H1 (cell line): ENCODE measurements around the gene DES. TPM values are rescaled to one million over a fixed set of nuclear protein-coding genes. Genes with fewer than 3 reads are reported as not detected.

Experiments
- CTCF ChIA-PET: fragments of 300-600 bp; sonication (Branson Sonifier 250); formaldehyde crosslinking; loops from one replicate; lab custom pipeline; 2021; ENCODE audit not compliant: partially characterized antibody; lab: Charles Lee
- POLR2A ChIA-PET: fragments of 300-600 bp; sonication (Branson Sonifier 250); formaldehyde crosslinking; loops from one replicate; lab custom pipeline; 2021; ENCODE audit warnings: inconsistent platforms; ENCODE audit not compliant: partially characterized antibody; lab: Charles Lee
- DNase-seq, 2 experiments: peaks; one replicate each; pipeline versions ENCODE4 v3.0.0 to v3.0.0-alpha.2; 2010 to 2022; ENCODE audit warnings: low spot score in 2 of 2, low read depth in 1 of 2, mixed read lengths in 1 of 2
- FAIRE-seq: peaks from 2 replicates; lab custom pipeline; 2011; peaks lifted over from hg19 to GRCh38; lab: Jason Lieb, UNC
- H2AFZ ChIP-seq: 2 replicates; pipeline ENCODE4 v1.8.1; 2012; ENCODE audit warnings: low read length, inconsistent platforms
- H2AK5ac ChIP-seq: 2 replicates; pipeline ENCODE4 v1.6.1; 2013; ENCODE audit warnings: low read depth, low read length
- H2BK120ac ChIP-seq: replicated peaks from 2 replicates; pipeline ENCODE3; 2013; ENCODE audit warnings: low read depth, low read length, inconsistent platforms
- H2BK12ac ChIP-seq: 2 replicates; pipeline ENCODE4 v1.6.1; 2013; ENCODE audit warnings: low read depth, low read length
- H2BK15ac ChIP-seq: 2 replicates; pipeline ENCODE4 v1.6.1; 2013; ENCODE audit warnings: low read length
- H2BK20ac ChIP-seq: 2 replicates; pipeline ENCODE4 v1.6.1; 2013; ENCODE audit warnings: low read length
- H2BK5ac ChIP-seq: 2 replicates; pipeline ENCODE4 v1.6.1; 2013; ENCODE audit warnings: low read depth, low read length
- H3K14ac ChIP-seq: 2 replicates; pipeline ENCODE4 v1.6.1; 2013; ENCODE audit warnings: inconsistent platforms; ENCODE audit not compliant: insufficient read length
- H3K18ac ChIP-seq: 2 replicates; pipeline ENCODE4 v1.6.1; 2013; ENCODE audit warnings: low read length; ENCODE audit errors: extremely low read depth
- H3K23ac ChIP-seq: 2 replicates; pipeline ENCODE4 v1.6.1; 2013; ENCODE audit warnings: inconsistent platforms; ENCODE audit not compliant: insufficient read length
- H3K23me2 ChIP-seq: 2 replicates; pipeline ENCODE4 v1.6.1; 2013; ENCODE audit warnings: low read depth, low read length
- H3K27ac ChIP-seq: 2 replicates; pipeline ENCODE4 v1.6.1; 2011; ENCODE audit warnings: low read depth, low read length, inconsistent platforms
- H3K27me3 ChIP-seq, 4 experiments: replicated peaks in 1 of 4; 1 replicate in 1 of 4; 2 replicates in 3 of 4; pipeline versions ENCODE4 v1.6.1 to v1.8.1; 2011 to 2013; ENCODE audit warnings: low read length in 3 of 4, mild to moderate bottlenecking in 3 of 4, inconsistent platforms in 2 of 4, mixed read lengths in 2 of 4, moderate library complexity in 1 of 4; ENCODE audit not compliant: control insufficient read depth in 3 of 4, insufficient read depth in 3 of 4; ENCODE audit errors: extremely low read depth in 1 of 4
- H3K36me3 ChIP-seq, 4 experiments: 2 replicates each; pipeline versions ENCODE4 v1.6.1 to v1.8.1; 2011 to 2013; ENCODE audit warnings: mild to moderate bottlenecking in 4 of 4, low read length in 3 of 4, moderate library complexity in 2 of 4, control low read depth in 1 of 4, inconsistent platforms in 1 of 4; ENCODE audit not compliant: insufficient read depth in 4 of 4, control insufficient read depth in 2 of 4
- H3K4ac ChIP-seq: replicated peaks from 2 replicates; pipeline ENCODE3; 2013; ENCODE audit warnings: low read length, low read depth, mixed read lengths, inconsistent platforms; ENCODE audit not compliant: insufficient read length
- H3K4me1 ChIP-seq, 4 experiments: replicated peaks in 1 of 4; 1 replicate in 1 of 4; 2 replicates in 3 of 4; pipeline versions ENCODE4 v1.6.1 to v1.8.1; 2011 to 2013; ENCODE audit warnings: low read length in 3 of 4, inconsistent platforms in 2 of 4, mixed read lengths in 1 of 4; ENCODE audit not compliant: insufficient read depth in 4 of 4, control insufficient read depth in 3 of 4
- H3K4me2 ChIP-seq, 2 experiments: 2 replicates each; pipeline versions ENCODE4 v1.6.1 to v1.8.1; 2011 to 2013; ENCODE audit warnings: low read depth in 2 of 2, low read length in 2 of 2, control low read depth in 1 of 2, inconsistent platforms in 1 of 2, mild to moderate bottlenecking in 1 of 2; ENCODE audit not compliant: insufficient read depth in 1 of 2
- H3K4me3 ChIP-seq, 4 experiments: fragments of 200-600, 300-600 bp in 1 of 4; sonication (generic), shearing (Covaris generic), sonication (Bioruptor Twin) in 1 of 4; 2 replicates each; pipeline versions ENCODE4 v1.5.1 to v1.8.1; 2011 to 2016; ENCODE audit warnings: low read length in 4 of 4, low read depth in 3 of 4, control low read depth in 2 of 4, inconsistent platforms in 2 of 4, mild to moderate bottlenecking in 2 of 4, mixed read lengths in 1 of 4, moderate library complexity in 1 of 4; ENCODE audit not compliant: insufficient read depth in 2 of 4; ENCODE audit errors: extremely low read depth in 1 of 4
- H3K56ac ChIP-seq: replicated peaks from 2 replicates; pipeline ENCODE3; 2013; ENCODE audit warnings: low read depth, mild to moderate bottlenecking, mixed read lengths, low read length, inconsistent platforms; ENCODE audit not compliant: insufficient read length
- H3K79me1 ChIP-seq: 2 replicates; pipeline ENCODE4 v1.6.1; 2013; ENCODE audit warnings: low read depth, low read length, control low read depth
- H3K79me2 ChIP-seq, 2 experiments: 2 replicates each; pipeline versions ENCODE4 v1.6.1 to v1.8.1; 2012 to 2013; ENCODE audit warnings: low read length in 2 of 2, mild to moderate bottlenecking in 2 of 2, inconsistent platforms in 1 of 2; ENCODE audit not compliant: insufficient read depth in 2 of 2, control insufficient read depth in 1 of 2
- H3K9ac ChIP-seq, 4 experiments: replicated peaks in 1 of 4; 1 replicate in 1 of 4; 2 replicates in 3 of 4; pipeline versions ENCODE4 v1.6.1 to v1.8.1; 2011 to 2013; ENCODE audit warnings: low read depth in 3 of 4, low read length in 3 of 4, control low read depth in 2 of 4, mild to moderate bottlenecking in 2 of 4, moderate library complexity in 2 of 4, inconsistent platforms in 1 of 4; ENCODE audit errors: extremely low read depth in 1 of 4
- H3K9me3 ChIP-seq, 2 experiments: 2 replicates each; pipeline versions ENCODE4 v1.6.1 to v1.8.1; 2012 to 2013; ENCODE audit warnings: mild to moderate bottlenecking in 2 of 2, moderate library complexity in 2 of 2, control low read depth in 1 of 2, inconsistent platforms in 1 of 2, low read depth in 1 of 2, low read length in 1 of 2, mixed read lengths in 1 of 2; ENCODE audit not compliant: insufficient read depth in 2 of 2
- H4K20me1 ChIP-seq, 2 experiments: replicated peaks in 1 of 2; 2 replicates each; pipeline versions ENCODE3 to v1.8.1; 2011 to 2013; ENCODE audit warnings: inconsistent platforms in 2 of 2, low read length in 2 of 2, mild to moderate bottlenecking in 1 of 2; ENCODE audit not compliant: insufficient read depth in 2 of 2, control insufficient read depth in 1 of 2
- H4K5ac ChIP-seq: 2 replicates; pipeline ENCODE4 v1.6.1; 2013; ENCODE audit warnings: low read length, low read depth, mixed read lengths, inconsistent platforms; ENCODE audit not compliant: insufficient read length
- H4K8ac ChIP-seq: 2 replicates; pipeline ENCODE4 v1.8.0; 2013; ENCODE audit warnings: mild to moderate bottlenecking, moderate library complexity, low read length, inconsistent platforms; ENCODE audit not compliant: insufficient read depth; ENCODE audit errors: extremely low read depth
- H4K91ac ChIP-seq: replicated peaks from 2 replicates; pipeline ENCODE3; 2013; ENCODE audit warnings: low read length, mixed read lengths, inconsistent platforms; ENCODE audit not compliant: insufficient read length
- ASH2L ChIP-seq: fragments of 200-600, 300-600 bp; sonication (generic); IDR thresholded peaks from one replicate; pipeline ENCODE4 v1.7.1; 2017; ENCODE audit warnings: low read length
- GTF2F1 ChIP-seq: IDR thresholded peaks from 2 replicates; pipeline ENCODE4 v1.6.1; 2012; ENCODE audit warnings: low read depth, low read length, improper control_type of control experiment, borderline replicate concordance
- KDM1A ChIP-seq: fragments of 200-600, 300-600 bp; sonication (generic); IDR thresholded peaks from 2 replicates; pipeline ENCODE4 v1.7.1; 2016; ENCODE audit warnings: mild to moderate bottlenecking, low read length, borderline replicate concordance
- MAFK ChIP-seq: IDR thresholded peaks from 2 replicates; pipeline ENCODE4 v1.6.1; 2012; ENCODE audit warnings: low read depth, mild to moderate bottlenecking, improper control_type of control experiment, low read length
- POU5F1 ChIP-seq: IDR thresholded peaks from 2 replicates; pipeline ENCODE4 v1.6.1; 2011; ENCODE audit warnings: low read depth, mild to moderate bottlenecking, low read length, moderate library complexity
- SAP30 ChIP-seq: fragments of 300-600 bp; sonication (generic); IDR thresholded peaks from 2 replicates; pipeline ENCODE4 v1.7.1; 2012; ENCODE audit warnings: low read length, moderate library complexity, mild to moderate bottlenecking, inconsistent platforms; ENCODE audit not compliant: insufficient read depth, insufficient replicate concordance
- SP2 ChIP-seq: IDR thresholded peaks from 2 replicates; pipeline ENCODE4 v1.6.1; 2012; ENCODE audit warnings: mild to moderate bottlenecking, low read length, inconsistent platforms
- SRF ChIP-seq: IDR thresholded peaks from 2 replicates; pipeline ENCODE4 v1.6.1; 2011; ENCODE audit warnings: mild to moderate bottlenecking, low read depth, low read length, moderate library complexity
- TAF1 ChIP-seq: IDR thresholded peaks from 2 replicates; pipeline ENCODE4 v1.6.1; 2011; ENCODE audit warnings: mild to moderate bottlenecking, low read depth, low read length
- WGBS, 2 experiments: shearing (Covaris generic) in 1 of 2; methylation state at CpG; one replicate each; pipeline versions ENCODE4 v1.1.6 to v1.1.7; 2013 to 2015; ENCODE audit warnings: low lambda C conversion rate in 2 of 2, mixed read lengths in 2 of 2, inconsistent platforms in 1 of 2, low coverage in 1 of 2, missing lambda C conversion rate in 1 of 2; ENCODE audit not compliant: insufficient replicate concordance in 2 of 2, insufficient coverage in 1 of 2, insufficient read length in 1 of 2; ENCODE audit errors: extremely low coverage in 1 of 2, missing lambda C conversion rate in 1 of 2; 5-methylcytosine and 5-hydroxymethylcytosine counted together
- polyA plus RNA-seq, 7 experiments: library from polyadenylated mRNA; depleted of rRNA in 3 of 7; stranded (reverse) in 5 of 7; unstranded in 2 of 7; fragments of >200 nt in 5 of 7; fragments of 200-250 nt in 2 of 7; gene quantifications; 1 replicate in 5 of 7; 2 replicates in 1 of 7; 4 replicates in 1 of 7; pipeline versions ENCODE4 v1.2.1 to v1.2.3, GENCODE V29; 2011 to 2013; ENCODE audit warnings: missing spikeins in 2 of 7, mixed read lengths in 2 of 7
- total RNA-seq: library from RNA; stranded (reverse); fragmentation: NEBNext Ultra II Directional; extraction: Animal tissue kit (Norgen Biotek cat#: 25700); gene quantifications from 2 replicates; pipeline ENCODE4 v1.2.1, GENCODE V29; 2021
- TF ChIP-seq, protein P1 (sequence below): IDR thresholded peaks from 2 replicates; pipeline ENCODE4 v1.6.1; 2012; ENCODE audit warnings: low read length, inconsistent platforms
- TF ChIP-seq, protein P2 (sequence below): IDR thresholded peaks from 2 replicates; pipeline ENCODE4 v1.6.1; 2012; ENCODE audit warnings: inconsistent platforms

The DES gene
- total and polyA plus RNA-seq, 2 of the 8 experiments (the other 6 are each of a cell fraction or from before 2014, with no cell fraction given): 1.8 to 4.3 TPM

DNA sequence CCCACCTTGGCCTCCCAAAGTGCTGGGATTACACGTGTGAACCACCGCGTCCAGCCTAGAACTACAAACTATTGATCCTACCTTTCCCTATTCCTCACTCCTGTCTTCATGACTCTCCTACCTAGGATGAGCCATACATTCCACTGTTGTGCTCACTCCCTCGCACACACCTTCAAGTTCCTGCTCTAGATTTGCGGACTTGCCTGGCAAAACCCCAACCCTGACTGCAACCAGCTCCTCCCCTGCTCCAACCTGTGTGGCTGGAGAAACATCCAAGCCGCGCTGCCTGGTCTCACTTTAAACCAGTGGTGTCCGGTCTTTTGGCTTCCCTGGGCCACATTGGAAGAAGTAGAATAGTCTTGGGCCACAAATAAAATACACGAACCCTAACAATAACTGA, 25.4 kb upstream of the DES start:
- Histone ChIP-seq H3K9me3 (no peaks in the 10 kb centered on the region), H3K4me1 (peaks cover 0 to 3% (median 0%) of the 10 kb centered on the region in 4 experiments; a peak in 2 of 7 replicates), H2BK120ac (no peak overlapping the region), H3K79me1 (no peaks in the 10 kb centered on the region), H3K9ac (no peak overlapping the region), H2BK20ac (no peak overlapping the region), H3K4me3 (no peak overlapping the region), H3K27ac (no peak overlapping the region), H4K91ac (no peak overlapping the region), H2AFZ (no peak overlapping the region), H2BK12ac (no peak overlapping the region), H4K5ac (no peak overlapping the region), H2AK5ac (no peak overlapping the region), H3K79me2 (no peaks in the 10 kb centered on the region), H4K8ac (no peak overlapping the region), H3K14ac (no peak overlapping the region), H3K23me2 (no peaks in the 10 kb centered on the region), H3K23ac (no peak overlapping the region), H3K4ac (no peak overlapping the region), H2BK5ac (no peak overlapping the region), H3K27me3 (no peaks in the 10 kb centered on the region; a peak in 1 of 7 replicates), H3K4me2 (no peak overlapping the region), H3K36me3 (no peaks in the 10 kb centered on the region), H4K20me1 (no peaks in the 10 kb centered on the region), H2BK15ac (no peak overlapping the region), H3K18ac (no peak overlapping the region), H3K56ac (no peak overlapping the region)
- no peak for FAIRE-seq
- CTCF ChIA-PET: interaction anchor here (0.6 to 8.0 kb wide), 15 partner anchors 8 to 382 kb away, joined by 3 to 142 read pairs (median 3); no protein-coding TSS in a partner anchor
- 87% methylated on average over 9 of the region's 9 CpGs; no CpG with 5 or more reads in 1 of the 2 experiments for WGBS, 2 experiments
- no peak for TF ChIP-seq GTF2F1
- no peak for TF ChIP-seq SP2
- no peak for TF ChIP-seq KDM1A
- TF ChIP-seq ASH2L: no peak
- TF ChIP-seq, protein P1, sequence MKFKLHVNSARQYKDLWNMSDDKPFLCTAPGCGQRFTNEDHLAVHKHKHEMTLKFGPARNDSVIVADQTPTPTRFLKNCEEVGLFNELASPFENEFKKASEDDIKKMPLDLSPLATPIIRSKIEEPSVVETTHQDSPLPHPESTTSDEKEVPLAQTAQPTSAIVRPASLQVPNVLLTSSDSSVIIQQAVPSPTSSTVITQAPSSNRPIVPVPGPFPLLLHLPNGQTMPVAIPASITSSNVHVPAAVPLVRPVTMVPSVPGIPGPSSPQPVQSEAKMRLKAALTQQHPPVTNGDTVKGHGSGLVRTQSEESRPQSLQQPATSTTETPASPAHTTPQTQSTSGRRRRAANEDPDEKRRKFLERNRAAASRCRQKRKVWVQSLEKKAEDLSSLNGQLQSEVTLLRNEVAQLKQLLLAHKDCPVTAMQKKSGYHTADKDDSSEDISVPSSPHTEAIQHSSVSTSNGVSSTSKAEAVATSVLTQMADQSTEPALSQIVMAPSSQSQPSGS: no peak
- no peak for TF ChIP-seq MAFK
- TF ChIP-seq, protein P2, sequence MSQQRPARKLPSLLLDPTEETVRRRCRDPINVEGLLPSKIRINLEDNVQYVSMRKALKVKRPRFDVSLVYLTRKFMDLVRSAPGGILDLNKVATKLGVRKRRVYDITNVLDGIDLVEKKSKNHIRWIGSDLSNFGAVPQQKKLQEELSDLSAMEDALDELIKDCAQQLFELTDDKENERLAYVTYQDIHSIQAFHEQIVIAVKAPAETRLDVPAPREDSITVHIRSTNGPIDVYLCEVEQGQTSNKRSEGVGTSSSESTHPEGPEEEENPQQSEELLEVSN: no peak
- TF ChIP-seq SRF: no peak
- no peak for TF ChIP-seq POU5F1
- TF ChIP-seq SAP30: no peak
- no peak for TF ChIP-seq TAF1
- POLR2A ChIA-PET: interaction anchor here (1.0 kb wide), 1 partner anchor 10 kb away, joined by 3 read pairs; no protein-coding TSS in a partner anchor
- no peak for DNase-seq
